SK-N-SH treated with all-trans-retinoic acid at 6 μM for 48 hours (cell line): ENCODE measurements around the gene NCAM2.

ENCODE experiments used
- ATAC-seq: fragments of 200-7000 bp; cut with Tn5 transposase; 3 replicates; pipeline ENCODE4 v1.9.1; 2020; ENCODE audit warnings: mild to moderate bottlenecking, moderate library complexity
- ARNTL ChIP-seq: fragments of 450-650 bp; formaldehyde crosslinking; IDR thresholded peaks from 2 replicates; pipeline ENCODE4 v1.5.0; 2020; ENCODE audit warnings: low read depth, mild to moderate bottlenecking, moderate library complexity, borderline replicate concordance
- BACH2 ChIP-seq: fragments of 250-450 bp; sonication (Bioruptor Pico); IDR thresholded peaks from 2 replicates; pipeline ENCODE4 v1.9.0; 2021; ENCODE audit warnings: mild to moderate bottlenecking, borderline replicate concordance
- CREB5 ChIP-seq: fragments of 250-450 bp; sonication (Bioruptor Pico); IDR thresholded peaks from 2 replicates; pipeline ENCODE4 v1.5.1; 2020; ENCODE audit warnings: low read depth, mild to moderate bottlenecking, moderate library complexity
- CSDC2 ChIP-seq: fragments of 250-450 bp; sonication (Bioruptor Pico); IDR thresholded peaks from 2 replicates; pipeline ENCODE4 v1.5.0; 2020; ENCODE audit warnings: mild to moderate bottlenecking, moderate library complexity
- CSRNP3 ChIP-seq: fragments of 250-450 bp; sonication (Bioruptor Pico); IDR thresholded peaks from 2 replicates; pipeline ENCODE4 v1.5.1; 2021; ENCODE audit warnings: mild to moderate bottlenecking, moderate library complexity
- GLIS3 ChIP-seq: fragments of 250-450 bp; sonication (Bioruptor Pico); IDR thresholded peaks from 2 replicates; pipeline ENCODE4 v1.5.0; 2020; ENCODE audit warnings: mild to moderate bottlenecking, moderate library complexity
- ISL1 ChIP-seq: fragments of 250-450 bp; sonication (Bioruptor Pico); IDR thresholded peaks from 2 replicates; pipeline ENCODE4 v2.1.2; 2022; ENCODE audit warnings: mild to moderate bottlenecking, moderate library complexity
- OSR1 ChIP-seq: fragments of 250-450 bp; sonication (Bioruptor Pico); IDR thresholded peaks from 2 replicates; pipeline ENCODE4 v1.8.0; 2022; ENCODE audit warnings: moderate library complexity, mild to moderate bottlenecking, inconsistent platforms
- PATZ1 ChIP-seq: fragments of 250-450 bp; sonication (Bioruptor Pico); IDR thresholded peaks from 2 replicates; pipeline ENCODE4 v1.8.0; 2020; ENCODE audit warnings: mild to moderate bottlenecking, moderate library complexity, borderline replicate concordance
- POU6F1 ChIP-seq: fragments of 250-450 bp; sonication (Bioruptor Pico); IDR thresholded peaks from 2 replicates; pipeline ENCODE4 v1.8.0; 2021; ENCODE audit warnings: low read depth, mild to moderate bottlenecking, moderate library complexity, borderline replicate concordance
- PPARA ChIP-seq: fragments of 250-450 bp; sonication (Bioruptor Pico); IDR thresholded peaks from 2 replicates; pipeline ENCODE4 v1.5.0; 2020; ENCODE audit warnings: mild to moderate bottlenecking, borderline replicate concordance
- RARB ChIP-seq: fragments of 250-450 bp; sonication (Bioruptor Pico); IDR thresholded peaks from 2 replicates; pipeline ENCODE4 v1.8.0; 2021; ENCODE audit warnings: mild to moderate bottlenecking, moderate library complexity
- SNAI2 ChIP-seq: fragments of 250-450 bp; sonication (Bioruptor Pico); IDR thresholded peaks from 2 replicates; pipeline ENCODE4 v1.5.0; 2020; ENCODE audit warnings: mild to moderate bottlenecking, moderate library complexity
- TOX ChIP-seq: fragments of 250-450 bp; sonication (Bioruptor Pico); IDR thresholded peaks from 2 replicates; pipeline ENCODE4 v1.8.0; 2021; ENCODE audit warnings: mild to moderate bottlenecking, moderate library complexity, borderline replicate concordance
- TSHZ2 ChIP-seq: fragments of 250-450 bp; sonication (Bioruptor Pico); IDR thresholded peaks from 2 replicates; pipeline ENCODE4 v1.5.0; 2020; ENCODE audit warnings: mild to moderate bottlenecking, moderate library complexity
- ZC3H10 ChIP-seq: fragments of 250-450 bp; sonication (Bioruptor Pico); IDR thresholded peaks from 2 replicates; pipeline ENCODE4 v1.5.1; 2021; ENCODE audit warnings: mild to moderate bottlenecking, moderate library complexity
- ZFP3 ChIP-seq: fragments of 250-450 bp; sonication (Bioruptor Pico); IDR thresholded peaks from 2 replicates; pipeline ENCODE4 v1.5.0; 2020; ENCODE audit warnings: mild to moderate bottlenecking, moderate library complexity
- ZFP30 ChIP-seq: fragments of 450-650 bp; formaldehyde crosslinking; IDR thresholded peaks from 2 replicates; pipeline ENCODE4 v1.5.0; 2022; ENCODE audit warnings: mild to moderate bottlenecking, moderate library complexity
- ZNF565 ChIP-seq: fragments of 450-650 bp; formaldehyde crosslinking; conservative IDR thresholded peaks from 2 replicates; pipeline ENCODE4 v1.5.0; 2020; ENCODE audit warnings: low read depth, mild to moderate bottlenecking, moderate library complexity
- ZNF70 ChIP-seq: fragments of 450-650 bp; formaldehyde crosslinking; IDR thresholded peaks from 2 replicates; pipeline ENCODE4 v1.5.0; 2020; ENCODE audit warnings: mild to moderate bottlenecking, moderate library complexity
- ZNF8 ChIP-seq: fragments of 450-650 bp; formaldehyde crosslinking; IDR thresholded peaks from 2 replicates; pipeline ENCODE4 v1.5.0; 2020; ENCODE audit warnings: mild to moderate bottlenecking, moderate library complexity

The NCAM2 gene

GRCh38 chr21:21029164-21029563 is 31.0 kb downstream of the NCAM2 start:
- ATAC-seq, result no peak
- no peak for TF ChIP-seq ZNF70 (CRISPR knock-in tag)
- no peak for TF ChIP-seq POU6F1 (CRISPR knock-in tag)
- TF ChIP-seq GLIS3, result no peak
- no peak for TF ChIP-seq CREB5
- TF ChIP-seq ZFP30, result no peak
- no peak for TF ChIP-seq TOX
- no peak for TF ChIP-seq CSDC2
- TF ChIP-seq ZNF8, result no peak
- TF ChIP-seq TSHZ2, result no peak

GRCh38 chr21:21030311-21030710 is 32.1 kb downstream of the NCAM2 start:
- ATAC-seq, result no peak
- TF ChIP-seq PPARA (no peak), ZNF8 (no peak), ZNF565 (CRISPR knock-in tag) (no peak), ZC3H10 (CRISPR knock-in tag) (no peak), PATZ1 (no peak), CSDC2 (no peak), TOX (no peak), ZNF70 (CRISPR knock-in tag) (no peak), ZFP3 (CRISPR knock-in tag) (no peak), SNAI2 (CRISPR knock-in tag) (no peak), OSR1 (no peak), BACH2 (CRISPR knock-in tag) (no peak), GLIS3 (no peak), CSRNP3 (CRISPR knock-in tag) (no peak), ISL1 (CRISPR knock-in tag) (no peak), POU6F1 (CRISPR knock-in tag) (no peak), RARB (no peak), ZFP30 (no peak), ARNTL (CRISPR knock-in tag) (no peak), CREB5 (no peak)
- TF ChIP-seq, all 23 proteins: peak for 0
